GM19238 (cell line): ENCODE results near the gene GRIFIN.
A peak's percentile ranks its signal among the peaks of the same experiment; 100 is the strongest.
"Not testable (repeated sequence)": the region's sequence is repeated elsewhere in the genome, so short reads cannot be mapped to it uniquely, and the experiment has no call there.

ENCODE experiments used
- DNase-seq: peaks from one replicate; pipeline ENCODE4 v3.0.0; 2011; ENCODE audit warnings: low spot score; ENCODE audit not compliant: insufficient read length

Gene GRIFIN

GRCh38 chr7:2478800-2479199 is 2.6 kb upstream of the GRIFIN start:
- no peak for DNase-seq

- no peak for DNase-seq
These were observed 2.2 kb upstream of the GRIFIN start for GRCh38 chr7:2478399-2478785.

GRCh38 chr7:2477447-2478398 is 1.5 kb upstream of the GRIFIN start:
- peak; percentile 71 for DNase-seq

- DNase-seq: no peak
These were observed 713 bp upstream of the GRIFIN start for GRCh38 chr7:2476776-2477446.

- DNase-seq: no peak
These were observed 551 bp downstream of the GRIFIN start for GRCh38 chr7:2475678-2476015.

- no peak for DNase-seq
These were observed 1.2 kb downstream of the GRIFIN start for GRCh38 chr7:2474813-2475677.

- DNase-seq: no peak
These were observed 2.0 kb downstream of the GRIFIN start for GRCh38 chr7:2474224-2474623.

- DNase-seq: no peak
These were observed 2.6 kb downstream of the GRIFIN start for GRCh38 chr7:2473496-2474180.

- no peak for DNase-seq
These were observed 3.5 kb downstream of the GRIFIN start for GRCh38 chr7:2472739-2473138.

- DNase-seq: no peak
These were observed 4.8 kb downstream of the GRIFIN start for GRCh38 chr7:2471396-2471795.

- DNase-seq: no peak
These were observed 5.2 kb downstream of the GRIFIN start for GRCh38 chr7:2471022-2471329.

- DNase-seq: no peak
These were observed 5.8 kb downstream of the GRIFIN start for GRCh38 chr7:2470204-2471021.

GRCh38 chr7:2469460-2470203 is 6.6 kb downstream of the GRIFIN start:
- DNase-seq: not testable (repeated sequence)

GRCh38 chr7:2468227-2468626 is 8.0 kb downstream of the GRIFIN start:
- no peak for DNase-seq

- no peak for DNase-seq
These were observed 9.5 kb downstream of the GRIFIN start for GRCh38 chr7:2466675-2467074.

- no peak for DNase-seq
These were observed 10.3 kb downstream of the GRIFIN start for GRCh38 chr7:2465928-2466327.

GRCh38 chr7:2462731-2463130 is 13.5 kb downstream of the GRIFIN start:
- no peak for DNase-seq

- no peak for DNase-seq
These were observed 14.8 kb downstream of the GRIFIN start for GRCh38 chr7:2461268-2462026.

GRCh38 chr7:2460641-2461040 is 15.6 kb downstream of the GRIFIN start:
- DNase-seq: no peak
